Measurements from ENCODE around the gene ZXDC.

The ZXDC gene

DNA sequence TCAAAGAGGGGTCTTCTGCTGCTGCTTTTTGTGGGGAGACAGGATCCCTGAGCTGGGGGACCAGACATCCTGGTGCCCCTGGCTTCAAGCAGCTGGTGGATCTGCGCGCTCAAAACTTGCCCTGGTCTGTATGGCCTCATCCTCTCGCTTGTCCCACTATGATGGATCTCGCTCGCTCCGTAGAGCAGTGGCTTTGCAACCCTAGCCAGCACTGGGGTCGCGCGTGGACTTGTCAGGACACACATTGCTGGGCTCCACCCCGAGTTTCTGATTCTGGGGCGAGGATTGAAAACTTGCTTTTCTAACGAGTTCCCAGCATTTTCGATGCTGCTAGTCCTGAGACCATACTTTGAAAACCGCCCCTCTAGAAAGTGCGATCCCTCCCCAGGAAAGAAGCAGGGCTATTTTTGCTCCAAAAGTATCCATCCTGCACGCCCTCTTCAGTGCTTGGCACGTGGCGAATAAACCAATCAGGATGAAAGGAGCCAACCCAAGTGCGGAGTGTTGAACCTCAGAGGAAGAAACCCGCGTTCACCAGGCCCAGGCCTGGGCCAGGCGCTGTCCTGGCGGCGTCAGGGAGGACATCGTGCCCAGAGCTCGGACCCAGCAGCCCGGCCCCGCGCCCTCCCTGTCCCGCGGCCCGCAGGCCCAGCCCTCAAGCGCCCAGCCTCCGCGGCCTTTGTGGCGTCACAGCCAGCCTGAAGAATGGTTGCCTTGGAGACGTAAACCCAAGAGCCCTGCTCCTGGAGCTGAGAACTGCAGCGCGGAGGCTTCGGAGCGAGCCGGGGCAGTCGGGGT, 81.3 kb downstream of the ZXDC start, which contains the start of gene CFAP100:
Gene CFAP100 (plus strand): TSS at position 731 of the 798 bp plus-strand sequence. CDS start 1,092 bp downstream, outside the sequence.
- no peak for DNase-seq (ENCODE audit: low read depth)

DNA sequence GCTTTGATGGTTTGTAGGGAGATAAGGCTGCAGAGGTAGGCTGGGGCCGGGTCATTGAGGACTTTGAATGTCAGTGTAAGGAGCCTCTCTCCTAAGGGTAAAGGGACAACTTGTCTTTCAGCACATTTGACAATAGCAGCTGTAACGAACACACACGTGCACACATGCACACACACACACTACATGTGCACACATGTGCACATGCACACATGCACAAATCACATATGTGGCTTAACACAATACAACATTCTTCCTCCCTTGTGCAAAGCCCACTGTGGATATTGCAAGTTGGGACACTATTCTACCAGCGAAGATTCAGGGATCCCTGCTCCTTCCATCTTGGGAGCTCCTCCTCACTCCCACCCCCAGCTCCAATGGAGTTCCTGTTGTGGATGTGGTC, 82.1 kb downstream of the ZXDC start:
- DNase-seq (ENCODE audit: low read depth): no peak

DNA sequence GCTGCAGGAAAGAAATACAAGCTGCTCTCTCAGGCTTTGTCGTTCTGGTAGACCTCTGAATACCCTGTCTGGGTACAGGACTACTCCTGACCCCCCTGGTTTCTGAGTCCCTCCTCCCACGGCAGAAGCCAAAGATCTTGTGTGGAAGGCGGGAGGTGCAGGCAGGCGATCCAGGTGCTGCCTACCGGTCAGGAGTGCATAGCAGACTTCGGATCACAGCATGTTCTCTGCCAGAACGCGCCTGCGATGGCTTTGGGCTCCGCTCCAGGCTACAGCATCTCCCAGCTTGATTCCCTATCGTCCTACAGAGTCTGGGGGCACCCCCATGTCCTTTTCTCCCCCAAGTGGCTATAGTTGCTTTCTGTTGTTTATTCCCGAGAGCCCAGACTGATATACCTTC, 83.4 kb downstream of the ZXDC start:
- no peak for DNase-seq (ENCODE audit: low read depth)

DNA sequence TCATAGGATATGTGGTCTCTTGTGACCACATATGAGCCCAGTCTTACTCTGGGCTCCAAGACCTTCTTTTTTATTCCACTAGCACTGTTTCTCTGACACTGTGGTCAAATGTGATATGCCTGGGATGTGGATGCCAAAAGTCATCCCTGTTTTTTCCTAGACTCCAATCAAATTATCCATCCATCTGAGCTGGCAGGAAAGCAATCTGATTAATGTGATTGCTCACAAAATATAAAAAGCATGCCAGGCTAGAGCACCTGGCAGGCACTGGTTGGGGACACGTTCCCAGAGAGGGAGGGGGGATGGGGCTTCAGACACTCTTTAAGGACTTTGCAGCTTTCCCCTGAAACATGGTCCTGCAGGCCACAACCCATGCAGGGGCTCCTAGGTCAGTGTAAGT, 84.1 kb downstream of the ZXDC start:
- DNase-seq (ENCODE audit: low read depth): no peak

DNA sequence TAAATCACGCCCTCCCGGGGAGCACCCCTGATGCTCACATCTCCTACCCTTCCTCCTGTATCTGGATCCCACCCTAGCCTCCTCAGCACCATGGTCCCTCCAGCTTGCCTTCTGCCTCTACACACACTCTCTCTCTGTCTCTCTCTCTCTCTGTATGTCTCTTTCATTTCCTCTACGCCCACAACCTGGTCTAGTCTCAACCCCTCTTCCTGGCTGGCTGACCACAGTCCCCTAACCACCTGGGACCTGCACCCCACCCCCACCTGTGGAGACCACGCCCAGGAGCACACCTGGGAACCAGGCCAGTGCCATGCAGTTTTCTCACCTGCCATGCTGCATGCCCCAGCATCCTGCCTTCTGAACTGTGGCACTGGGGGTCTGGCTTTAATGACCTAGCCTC, 84.9 kb downstream of the ZXDC start:
- no peak for DNase-seq (ENCODE audit: low read depth)

DNA sequence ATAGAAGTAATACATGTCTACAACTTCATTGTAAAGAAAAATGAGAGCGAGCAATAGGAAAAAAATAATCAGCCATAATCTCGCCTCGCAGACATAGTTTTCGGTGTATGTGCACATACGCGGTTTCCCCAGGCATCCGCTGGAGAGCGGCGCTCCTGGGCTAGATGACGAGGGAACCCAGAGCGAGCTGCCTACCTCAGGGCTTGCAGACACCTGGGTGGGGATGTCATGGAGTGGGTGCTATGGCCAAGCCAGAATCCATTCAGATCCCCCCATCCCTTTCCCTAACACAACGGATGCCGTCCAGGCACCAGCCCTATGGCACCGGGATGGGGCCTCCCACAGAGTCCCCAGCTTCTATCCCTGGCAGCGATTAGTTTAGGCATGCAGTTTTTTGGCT, 85.5 kb downstream of the ZXDC start:
- no peak for DNase-seq (ENCODE audit: low read depth)

DNA sequence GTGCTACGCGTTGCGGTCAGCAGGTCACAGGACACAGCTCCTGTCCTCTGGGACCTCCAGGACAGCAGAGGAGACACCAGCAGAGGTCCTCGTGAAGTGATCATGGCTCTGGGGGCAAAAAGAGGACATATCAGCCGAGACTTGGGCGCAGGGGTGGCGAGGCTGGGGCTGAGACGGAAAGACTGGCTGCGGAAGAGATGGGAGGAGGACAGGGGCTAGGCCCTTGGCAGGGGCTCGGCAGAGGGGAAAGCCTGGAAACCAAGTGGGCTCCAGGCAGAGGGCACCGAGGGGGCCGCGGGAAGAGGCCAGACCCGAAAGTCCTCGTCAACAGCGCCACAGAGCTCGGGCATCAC, 85.9 kb downstream of the ZXDC start:
- no peak for DNase-seq (ENCODE audit: low read depth)

DNA sequence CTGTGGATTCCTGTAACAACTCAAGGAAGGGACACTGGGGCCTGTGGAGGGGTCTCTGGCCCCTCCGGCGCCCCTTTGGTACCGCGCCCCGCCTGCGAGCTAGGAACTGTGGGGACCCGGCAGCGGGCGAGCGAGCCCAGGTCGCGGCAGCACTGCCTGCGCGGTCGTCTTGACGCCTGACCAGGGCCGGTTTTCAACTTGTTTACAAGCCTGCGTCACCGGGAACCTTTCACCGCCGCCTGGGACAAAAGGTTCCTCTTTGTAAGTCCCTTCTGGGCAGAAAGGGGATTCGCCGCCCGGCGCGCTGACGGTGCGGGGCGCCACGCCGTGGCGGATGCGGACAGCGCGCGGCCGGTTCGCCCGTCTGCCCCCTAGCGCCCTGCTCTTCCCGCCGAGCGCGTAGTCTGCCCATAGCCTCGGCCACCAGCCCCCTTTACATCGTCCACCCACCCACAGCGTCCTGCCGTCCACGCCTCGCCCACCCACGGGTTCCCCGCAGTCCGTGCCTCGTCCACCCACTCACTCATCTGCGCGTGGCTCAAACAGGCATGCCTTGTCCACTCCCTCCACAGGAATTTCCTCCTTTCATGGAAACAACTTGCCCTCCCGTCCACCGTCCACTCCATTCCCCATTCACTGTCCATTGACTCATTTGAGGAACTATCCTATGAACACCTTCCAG, 86.4 kb downstream of the ZXDC start:
- peak; percentile 15 for DNase-seq (ENCODE audit: low read depth)
